ENCODE measurements around the gene IPCEF1. TPM values are rescaled to one million over a fixed set of nuclear protein-coding genes. Genes with fewer than 3 reads are reported as not detected.
"Not testable (repeated sequence)": the region's sequence is repeated elsewhere in the genome, so short reads cannot be mapped to it uniquely, and the experiment has no call there.

Gene IPCEF1
- total RNA-seq, 4 donors from 2014 or later, result 34.4 to 86.4 (median 73.6) TPM

DNA sequence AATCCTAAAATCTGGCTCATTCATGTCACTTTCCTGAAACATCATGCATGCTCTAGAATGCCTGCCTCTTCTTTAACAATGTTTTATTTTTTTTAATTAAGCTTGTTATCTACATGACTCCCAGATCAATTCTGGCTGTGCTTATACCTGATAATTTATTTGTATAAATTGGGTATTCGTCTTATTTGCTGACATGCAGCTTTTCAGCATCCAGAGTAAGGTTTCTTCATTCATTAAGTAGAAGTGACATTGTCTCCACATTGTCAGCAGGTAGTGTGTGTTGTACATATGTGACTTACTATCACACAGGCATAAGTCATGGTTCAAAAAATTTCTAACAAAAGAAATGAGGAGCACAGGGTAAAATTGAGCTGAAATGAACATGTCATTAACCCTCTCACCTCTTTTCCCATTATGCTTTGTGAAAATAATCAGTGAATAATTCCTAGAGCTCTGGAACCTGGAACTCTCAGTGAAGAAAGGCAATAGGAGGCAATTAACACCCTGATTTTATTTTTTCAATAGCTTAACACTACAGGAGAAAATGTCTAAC, 160.2 kb downstream of the IPCEF1 start:
- Histone ChIP-seq H3K4me3 (replicated peaks in 1 of 3) (no peak overlapping the region), H3K27me3 (no peaks in the 10 kb centered on the region), H3K27ac (no peak overlapping the region), H3K36me3 (peaks cover 0 to 9% of the 10 kb centered on the region in 2 donors), H3K4me1 (peaks cover 8 to 10% of the 10 kb centered on the region in 2 donors), H3K9me3 (no peaks in the 10 kb centered on the region)
- 92 to 98% methylated on average over 1 of the region's 1 CpG for WGBS, 2 donors
- intact Hi-C loops (cut with DNase I), result no loop called here
- no peak for TF ChIP-seq POLR2A (IDR thresholded peaks at IDR 0.05)
- TF ChIP-seq, protein P1, sequence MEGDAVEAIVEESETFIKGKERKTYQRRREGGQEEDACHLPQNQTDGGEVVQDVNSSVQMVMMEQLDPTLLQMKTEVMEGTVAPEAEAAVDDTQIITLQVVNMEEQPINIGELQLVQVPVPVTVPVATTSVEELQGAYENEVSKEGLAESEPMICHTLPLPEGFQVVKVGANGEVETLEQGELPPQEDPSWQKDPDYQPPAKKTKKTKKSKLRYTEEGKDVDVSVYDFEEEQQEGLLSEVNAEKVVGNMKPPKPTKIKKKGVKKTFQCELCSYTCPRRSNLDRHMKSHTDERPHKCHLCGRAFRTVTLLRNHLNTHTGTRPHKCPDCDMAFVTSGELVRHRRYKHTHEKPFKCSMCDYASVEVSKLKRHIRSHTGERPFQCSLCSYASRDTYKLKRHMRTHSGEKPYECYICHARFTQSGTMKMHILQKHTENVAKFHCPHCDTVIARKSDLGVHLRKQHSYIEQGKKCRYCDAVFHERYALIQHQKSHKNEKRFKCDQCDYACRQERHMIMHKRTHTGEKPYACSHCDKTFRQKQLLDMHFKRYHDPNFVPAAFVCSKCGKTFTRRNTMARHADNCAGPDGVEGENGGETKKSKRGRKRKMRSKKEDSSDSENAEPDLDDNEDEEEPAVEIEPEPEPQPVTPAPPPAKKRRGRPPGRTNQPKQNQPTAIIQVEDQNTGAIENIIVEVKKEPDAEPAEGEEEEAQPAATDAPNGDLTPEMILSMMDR (IDR thresholded peaks at IDR 0.05), result no peak
- no peak for DNase-seq

DNA sequence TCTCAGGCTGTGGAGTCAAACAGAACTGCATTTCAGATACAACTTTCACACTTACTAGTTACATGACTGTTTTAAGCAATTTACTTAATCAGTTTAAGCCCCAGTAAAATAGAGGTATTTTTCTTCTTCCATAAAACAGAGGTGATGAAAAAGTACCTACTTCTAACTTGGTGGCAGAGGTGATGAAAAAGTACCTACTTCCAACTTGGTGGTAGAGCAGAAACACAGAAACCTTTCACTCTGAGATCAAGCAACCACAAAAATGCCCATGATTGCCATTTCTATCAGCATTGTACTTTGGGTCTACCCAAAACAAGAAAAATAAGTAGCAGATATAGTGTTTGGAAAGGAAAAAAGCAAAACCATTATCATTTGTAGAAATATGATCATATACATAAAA, 168.9 kb downstream of the IPCEF1 start:
- Histone ChIP-seq H3K27me3 (no peaks in the 10 kb centered on the region), H3K27ac (no peak overlapping the region), H3K9me3 (no peaks in the 10 kb centered on the region), H3K4me3 (replicated peaks in 1 of 3) (no peak overlapping the region), H3K4me1 (no peaks in the 10 kb centered on the region), H3K36me3 (no peaks in the 10 kb centered on the region)
- DNase-seq, result no peak
- TF ChIP-seq POLR2A (IDR thresholded peaks at IDR 0.05), result no peak
- TF ChIP-seq, protein P1 (IDR thresholded peaks at IDR 0.05), result no peak
- intact Hi-C loops (cut with DNase I), result no loop called here

DNA sequence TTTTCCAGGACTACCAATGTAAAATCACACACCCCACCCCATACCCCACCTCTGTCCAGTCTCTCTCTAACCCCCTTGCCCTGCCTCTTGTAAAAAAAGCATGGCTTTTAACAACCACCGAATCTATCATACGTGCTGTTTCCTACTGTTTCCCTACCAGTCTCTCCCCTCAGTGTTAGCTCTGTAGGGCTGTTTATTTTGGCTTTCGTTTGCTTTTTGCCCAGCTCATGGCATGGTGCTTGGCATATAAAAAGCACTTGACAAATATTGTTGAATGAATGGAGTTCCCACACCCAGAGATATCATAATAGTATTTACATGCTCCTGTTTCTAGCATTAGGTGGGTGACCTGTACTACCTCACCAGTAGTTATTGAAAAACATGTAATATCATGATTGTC, 169.4 kb downstream of the IPCEF1 start:
- Histone ChIP-seq H3K36me3 (no peaks in the 10 kb centered on the region), H3K27ac (no peak overlapping the region), H3K4me3 (replicated peaks in 1 of 3) (no peak overlapping the region), H3K4me1 (no peaks in the 10 kb centered on the region), H3K27me3 (no peaks in the 10 kb centered on the region), H3K9me3 (no peaks in the 10 kb centered on the region)
- TF ChIP-seq, protein P1 (IDR thresholded peaks at IDR 0.05), result no peak
- no peak for TF ChIP-seq POLR2A (IDR thresholded peaks at IDR 0.05)
- no peak for DNase-seq
- intact Hi-C loops (cut with DNase I), result no loop called here
- WGBS, 2 donors, result 76 to 82% methylated on average over 3 of the region's 3 CpGs

DNA sequence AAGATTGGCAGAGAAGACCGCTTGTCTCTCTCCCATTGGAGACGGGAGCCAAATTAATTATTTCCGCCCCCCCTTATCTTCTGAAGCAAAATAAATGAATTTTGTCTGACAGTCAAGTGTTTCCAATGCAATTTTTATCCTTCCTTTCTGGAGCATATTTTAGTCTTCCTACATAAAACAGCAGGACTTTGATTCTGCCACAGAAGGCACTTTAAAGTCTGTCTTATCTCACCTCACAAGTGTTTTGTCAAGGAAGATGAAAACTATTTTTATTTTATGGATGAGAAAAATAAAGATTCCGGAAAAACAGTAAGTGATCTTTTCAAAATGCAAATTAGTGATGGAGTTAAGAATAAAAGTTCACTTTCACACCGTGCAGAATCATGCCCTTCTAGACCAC, 177.2 kb downstream of the IPCEF1 start:
- Histone ChIP-seq H3K4me3 (replicated peaks in 1 of 3) (no peak overlapping the region), H3K4me1 (peaks cover 0 to 4% of the 10 kb centered on the region in 2 donors), H3K36me3 (no peaks in the 10 kb centered on the region), H3K27me3 (no peaks in the 10 kb centered on the region), H3K27ac (no peak overlapping the region), H3K9me3 (no peaks in the 10 kb centered on the region)
- TF ChIP-seq, protein P1 (IDR thresholded peaks at IDR 0.05), result no peak
- TF ChIP-seq POLR2A (IDR thresholded peaks at IDR 0.05), result no peak
- intact Hi-C loops (cut with DNase I), result no loop called here
- DNase-seq, result no peak
- WGBS, 2 donors, result 77 to 84% methylated on average over 5 of the region's 5 CpGs

DNA sequence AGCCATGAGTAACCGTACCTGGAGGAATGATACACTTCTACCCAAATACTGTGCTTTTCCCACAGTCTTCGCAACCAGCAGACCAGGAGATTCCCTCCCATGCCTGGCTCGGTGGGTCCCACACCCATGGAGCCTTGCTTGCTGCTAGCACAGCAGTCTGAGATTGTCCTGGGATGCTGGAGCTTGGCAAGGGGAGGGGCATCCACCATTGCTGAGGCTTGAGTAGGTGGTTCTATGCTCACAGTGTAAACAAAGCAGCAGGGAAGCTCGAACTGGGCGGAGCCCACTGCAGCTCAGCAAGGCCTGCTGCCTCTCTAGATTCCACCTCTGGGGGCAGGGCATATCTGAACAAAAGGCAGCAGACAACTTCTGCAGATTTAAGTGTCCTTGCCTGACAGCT, 184.2 kb downstream of the IPCEF1 start:
- H3K36me3 ChIP-seq; H3K27ac ChIP-seq; intact Hi-C loops (cut with DNase I); H3K9me3 ChIP-seq; H3K4me3 ChIP-seq (replicated peaks in 1 of 3); H3K4me1 ChIP-seq; H3K27me3 ChIP-seq: not testable (repeated sequence)
- WGBS, 2 donors, result 84 to 100% methylated on average over 2 to 5 of the region's 5 CpGs
- peak; percentile 42 to 52 for DNase-seq

DNA sequence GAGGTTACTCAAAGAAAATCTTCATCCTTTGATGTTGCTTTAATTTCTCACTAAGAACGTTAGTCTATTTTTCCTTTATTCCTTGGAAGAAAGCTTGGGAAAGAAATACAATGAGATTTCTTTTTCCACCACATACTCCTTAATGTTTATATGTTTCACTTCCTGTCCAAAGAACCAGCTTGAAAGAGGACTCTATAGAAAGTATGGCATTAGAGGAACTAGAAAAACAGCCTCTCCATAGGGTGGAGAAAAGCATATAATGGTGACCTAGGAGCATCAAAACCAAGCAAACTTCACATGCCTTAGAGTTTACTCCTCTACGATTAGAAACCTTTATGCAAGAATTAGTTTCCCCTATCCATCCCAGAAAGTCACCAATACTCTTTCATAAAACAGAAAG, 186.5 kb downstream of the IPCEF1 start:
- Histone ChIP-seq H3K36me3 (peaks cover 0 to 3% of the 10 kb centered on the region in 2 donors), H3K27me3 (no peaks in the 10 kb centered on the region), H3K4me3 (replicated peaks in 1 of 3) (no peak overlapping the region), H3K9me3 (no peaks in the 10 kb centered on the region), H3K27ac (no peak overlapping the region), H3K4me1 (peaks cover 2 to 4% of the 10 kb centered on the region in 2 donors)
- no peak for DNase-seq
- WGBS, 2 donors, result 73 to 85% methylated on average over 2 of the region's 2 CpGs
- intact Hi-C loops (cut with DNase I), result no loop called here
- TF ChIP-seq, protein P1 (IDR thresholded peaks at IDR 0.05), result no peak
- no peak for TF ChIP-seq POLR2A (IDR thresholded peaks at IDR 0.05)

All from thyroid gland (tissue), 4 donors.